Measurements from ENCODE around the gene LETM1.

Gene LETM1

GRCh38 chr4:1792158-1792831 lies 63.7 kb downstream of the LETM1 start:
- no peak for DNase-seq

- no peak for DNase-seq
These were observed 66.0 kb downstream of the LETM1 start for GRCh38 chr4:1790005-1790404.

DNA sequence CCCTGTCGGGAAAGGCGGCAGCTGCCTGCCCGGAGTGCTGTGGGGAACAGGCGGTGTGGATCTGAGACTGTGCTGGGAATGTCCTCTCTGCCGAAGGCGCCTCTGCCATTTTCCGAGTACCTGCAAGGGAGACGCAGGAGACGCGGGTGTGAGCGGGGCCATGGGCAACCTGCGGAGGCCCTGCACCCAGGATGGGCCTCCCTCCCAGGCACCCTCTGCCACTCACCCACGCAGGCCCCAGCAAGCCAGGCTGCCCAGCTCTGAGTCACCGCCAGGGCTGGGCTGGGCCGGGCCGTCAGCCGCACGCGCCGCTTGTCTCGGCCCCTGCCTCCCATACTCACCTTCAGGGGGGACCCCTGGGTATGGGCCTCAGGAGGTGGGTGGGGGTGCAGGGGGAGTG lies 66.4 kb downstream of the LETM1 start:
- no peak for DNase-seq

GRCh38 chr4:1788254-1788973 lies 67.5 kb downstream of the LETM1 start:
- DNase-seq: no peak

- no peak for DNase-seq
These were observed 68.4 kb downstream of the LETM1 start for GRCh38 chr4:1787411-1788077.

DNA sequence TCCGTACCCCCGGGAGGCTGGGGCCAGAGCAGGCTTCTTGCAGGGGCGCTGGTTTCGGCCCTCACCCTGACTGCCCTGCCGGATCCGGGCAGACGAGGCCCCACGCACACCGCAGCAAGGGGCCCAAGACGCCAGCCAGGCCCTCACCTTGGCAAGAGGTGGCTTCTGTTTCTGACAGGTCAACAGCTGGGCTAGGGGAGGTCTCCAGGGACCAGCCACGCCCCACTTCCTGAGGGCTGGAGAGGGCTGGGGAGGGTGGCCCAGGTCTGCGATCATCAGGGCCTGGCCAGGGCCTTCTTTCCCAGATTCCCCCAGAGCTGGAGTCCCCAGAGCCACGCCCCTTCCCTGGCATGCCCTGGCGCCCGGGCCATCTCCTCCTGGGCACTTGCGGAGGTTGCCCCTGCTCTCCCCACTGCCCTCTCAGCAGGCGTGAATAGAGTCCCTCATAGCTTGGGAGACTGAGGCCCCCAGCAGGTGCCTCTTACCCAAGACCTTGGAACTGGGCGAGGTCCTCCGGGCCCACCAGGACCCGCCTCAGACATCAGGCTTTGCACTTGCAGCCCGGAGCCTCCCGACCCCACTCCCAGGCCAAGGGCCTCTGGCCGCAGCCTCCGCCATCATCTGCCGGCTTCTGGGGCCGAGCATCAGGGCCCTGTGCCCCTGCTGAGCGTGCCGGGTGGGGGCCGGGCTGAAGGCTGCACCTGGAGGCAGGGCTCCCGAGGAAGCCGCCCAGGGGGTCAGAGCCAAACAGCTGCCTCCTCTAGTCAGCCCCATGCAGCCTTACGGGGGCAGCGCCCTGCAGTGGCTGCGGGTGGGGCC lies 69.2 kb downstream of the LETM1 start:
- DNase-seq: no peak

- no peak for DNase-seq
These were observed 70.4 kb downstream of the LETM1 start for GRCh38 chr4:1785592-1785991.

GRCh38 chr4:1784789-1785591 lies 71.0 kb downstream of the LETM1 start:
- DNase-seq: no peak

- DNase-seq: no peak
These were observed 71.6 kb downstream of the LETM1 start for GRCh38 chr4:1784395-1784788.

DNA sequence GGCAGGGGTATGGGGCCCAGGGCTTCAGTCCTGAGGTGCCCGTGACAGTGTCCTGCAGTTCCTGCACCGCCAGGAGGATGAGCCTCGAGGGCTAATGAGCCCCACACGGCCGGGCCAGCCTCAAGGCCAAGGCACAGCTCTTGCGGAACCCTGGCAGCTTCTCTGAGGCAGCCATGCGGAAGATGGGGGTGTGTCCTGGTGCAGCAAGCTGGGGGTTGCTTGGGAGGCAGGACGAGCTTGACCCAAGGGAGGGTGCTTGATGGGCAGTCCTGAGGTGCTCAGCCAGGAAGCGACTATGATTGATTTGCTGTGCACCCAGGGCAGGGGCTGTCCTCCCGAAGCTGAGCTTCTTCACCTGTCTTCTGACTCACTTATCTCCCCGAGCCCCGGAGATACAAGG lies 72.0 kb downstream of the LETM1 start:
- DNase-seq: no peak

GRCh38 chr4:1783015-1783414 lies 72.9 kb downstream of the LETM1 start:
- DNase-seq: no peak

- DNase-seq: no peak
These were observed 75.5 kb downstream of the LETM1 start for GRCh38 chr4:1780435-1780834.

- DNase-seq: no peak
These were observed 76.2 kb downstream of the LETM1 start for GRCh38 chr4:1779588-1780382.

GRCh38 chr4:1778642-1779392 lies 77.1 kb downstream of the LETM1 start:
- no peak for DNase-seq

GRCh38 chr4:1777822-1778641 lies 77.9 kb downstream of the LETM1 start:
- no peak for DNase-seq

- no peak for DNase-seq
These were observed 79.3 kb downstream of the LETM1 start for GRCh38 chr4:1776521-1777161.

GRCh38 chr4:1775731-1776500 lies 80.0 kb downstream of the LETM1 start:
- no peak for DNase-seq

GRCh38 chr4:1773754-1774153 lies 82.2 kb downstream of the LETM1 start:
- DNase-seq: no peak

All from CD4-positive, alpha-beta T cell treated with Interleukin-17A for 1 hour (primary cell).